GM18519 (cell line): Measurements from ENCODE around the gene GRN.

ENCODE experiments used
- ATAC-seq: cut with Tn5 transposase; IDR thresholded peaks from one replicate; pipeline ENCODE4 v1.9.1; 2021; ENCODE audit warnings: mild to moderate bottlenecking, moderate library complexity; ENCODE audit not compliant: unreplicated experiment, low FRiP score

Gene GRN

DNA sequence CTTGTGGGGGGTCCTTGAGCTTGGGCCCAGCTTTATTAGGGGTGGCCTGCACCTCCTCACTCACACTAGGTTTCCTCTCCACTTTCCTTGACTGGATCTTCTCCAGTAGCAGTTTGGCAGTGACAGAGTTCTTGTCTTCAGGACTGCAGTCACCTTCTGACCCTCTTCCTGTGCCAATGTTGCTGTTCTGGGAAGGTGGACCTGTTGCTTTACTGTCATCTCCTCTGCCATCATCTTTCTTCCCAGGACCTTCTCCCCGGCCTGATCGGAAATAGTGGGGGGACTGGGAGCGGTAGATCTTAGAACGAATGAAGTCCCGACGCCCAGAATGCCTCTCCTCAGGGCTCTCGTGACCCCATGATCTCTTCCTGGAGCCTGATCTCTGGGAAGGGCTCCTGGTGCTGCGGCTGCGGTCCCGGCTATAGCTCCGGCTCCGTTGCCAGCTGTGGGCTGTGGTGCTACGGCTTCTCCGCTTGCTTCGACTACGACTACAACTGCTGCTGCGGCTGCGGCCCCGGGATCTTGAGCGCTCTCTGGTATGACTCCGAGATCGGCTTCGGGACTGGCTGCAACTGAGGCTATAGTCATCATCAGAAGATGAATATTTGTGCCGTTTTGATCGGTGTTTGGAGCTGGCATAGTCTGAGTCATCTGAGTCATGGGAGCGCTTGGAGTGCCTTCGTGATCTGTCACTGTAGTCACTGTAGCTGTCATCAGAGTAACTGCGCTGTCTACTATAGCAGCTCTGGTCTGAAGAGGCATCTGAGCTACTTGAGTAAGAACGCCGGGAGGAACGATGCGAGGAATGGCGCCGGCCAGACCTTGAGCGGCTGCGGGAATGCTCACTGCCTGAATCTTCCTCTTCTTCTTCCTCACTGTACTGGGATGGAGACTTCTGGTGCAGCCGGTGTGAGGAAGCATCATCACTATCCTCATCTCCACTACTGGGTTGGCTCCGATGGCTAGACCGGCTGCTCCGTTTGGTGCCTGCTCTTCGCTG lies 53.9 kb downstream of the GRN start:
- ATAC-seq, result no peak

DNA sequence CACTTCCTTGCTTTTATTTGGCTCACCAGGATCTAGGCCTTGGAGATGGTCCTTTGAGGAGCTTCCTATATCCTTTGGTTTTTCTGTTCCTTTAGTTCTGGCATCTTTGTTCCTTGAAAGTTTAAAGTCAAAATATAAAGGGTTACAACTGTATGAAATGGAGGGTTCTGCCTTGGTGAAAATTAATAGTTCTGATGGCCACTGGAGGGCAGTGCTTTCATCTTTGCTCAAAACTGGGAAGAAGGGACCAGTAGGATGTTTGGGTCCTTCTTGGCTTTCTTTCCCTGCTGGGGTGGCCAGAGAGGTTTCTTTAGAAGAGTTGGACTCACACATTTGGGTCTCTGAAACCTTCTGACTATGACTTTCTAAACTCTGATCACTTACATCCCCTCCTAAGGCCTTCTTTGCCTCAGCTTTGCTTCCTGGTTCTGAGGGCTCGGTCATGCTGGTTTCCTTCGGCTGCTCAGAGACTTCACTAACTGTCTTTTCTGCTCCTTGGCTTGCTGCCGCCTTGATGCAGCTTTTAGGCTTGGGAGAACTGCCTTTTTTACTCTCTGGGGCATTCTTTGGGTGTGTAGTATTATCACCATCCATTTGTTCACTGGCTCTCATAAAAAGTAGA lies 55.2 kb downstream of the GRN start:
- no peak for ATAC-seq
